NCI-H69 (cell line): Measurements from ENCODE around the gene CFC1.
"Not testable (repeated sequence)": the region's sequence is repeated elsewhere in the genome, so short reads cannot be mapped to it uniquely, and the experiment has no call there.

Experiments
- DNase-seq: peaks from one replicate; lab custom pipeline; 2025; lab: John Stamatoyannopoulos, UW

CFC1 gene

GRCh38 chr2:130583582-130583981 is 15.8 kb downstream of the CFC1 start:
- DNase-seq, result not testable (repeated sequence)

- DNase-seq, result not testable (repeated sequence)
Measured at GRCh38 chr2:130582970-130583369, 16.4 kb downstream of the CFC1 start.

- DNase-seq, result not testable (repeated sequence)
Measured at GRCh38 chr2:130581491-130581890, 17.9 kb downstream of the CFC1 start.

- not testable (repeated sequence) for DNase-seq
Measured at GRCh38 chr2:130579121-130579520, 20.3 kb downstream of the CFC1 start.

DNA sequence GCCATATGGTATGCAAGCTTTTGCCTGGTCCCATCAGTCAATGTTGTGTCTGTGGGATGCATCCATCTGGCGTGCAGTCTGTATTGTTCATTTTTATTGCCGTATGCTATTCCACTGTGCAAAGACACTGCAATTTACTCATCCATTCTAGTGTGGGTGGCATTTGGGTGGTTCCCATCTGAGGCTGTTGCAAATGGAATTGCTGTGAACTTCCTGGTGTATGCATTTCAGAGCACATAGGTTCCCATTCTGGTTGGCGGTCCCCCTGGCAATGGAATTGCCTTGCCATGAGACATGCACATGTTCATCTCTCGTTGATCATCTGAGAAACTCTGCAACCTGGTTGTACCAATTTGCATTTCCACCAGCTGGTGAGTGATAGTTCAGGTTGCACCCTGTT is 21.8 kb downstream of the CFC1 start:
- DNase-seq, result not testable (repeated sequence)

GRCh38 chr2:130576209-130576784 is 23.1 kb downstream of the CFC1 start:
- DNase-seq, result not testable (repeated sequence)

DNA sequence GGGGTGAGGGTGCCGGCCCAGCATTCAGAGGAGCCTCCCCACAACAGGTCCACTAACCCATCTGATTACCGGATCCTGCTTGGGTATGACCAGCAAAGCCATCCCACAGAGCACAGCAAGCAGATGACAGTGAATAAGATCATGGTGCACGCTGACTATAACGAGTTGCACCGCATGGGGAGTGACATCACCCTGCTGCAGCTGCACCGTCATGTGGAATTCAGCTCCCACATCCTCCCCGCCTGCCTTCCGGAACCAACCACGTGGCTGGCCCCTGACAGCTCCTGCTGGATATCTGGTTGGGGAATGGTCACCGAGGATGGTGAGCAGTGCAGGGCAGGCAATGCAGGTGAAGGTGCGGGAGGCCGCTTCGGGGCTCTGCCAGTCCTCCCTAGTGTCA is 25.1 kb downstream of the CFC1 start:
- DNase-seq, result not testable (repeated sequence)

GRCh38 chr2:130571929-130572328 is 27.4 kb downstream of the CFC1 start:
- not testable (repeated sequence) for DNase-seq

DNA sequence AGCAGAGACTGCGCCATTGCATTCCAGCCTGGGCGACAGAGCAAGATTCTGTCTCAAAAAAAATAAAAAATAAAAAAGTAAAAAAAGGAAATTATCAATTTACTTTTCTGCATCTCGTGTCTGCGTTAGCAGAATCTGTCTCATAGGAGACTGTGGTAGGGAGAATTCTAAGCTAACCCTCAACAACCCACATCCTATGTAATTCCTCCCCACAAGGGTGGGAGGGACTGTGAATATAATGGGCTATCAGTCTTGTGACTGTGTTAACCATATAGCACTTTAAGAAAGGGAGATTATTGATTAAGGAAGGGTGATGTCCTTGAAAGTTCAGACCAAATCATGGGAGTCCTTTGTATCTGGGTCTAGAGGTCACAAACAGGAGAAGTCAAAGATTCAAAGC is 33.2 kb downstream of the CFC1 start:
- not testable (repeated sequence) for DNase-seq

DNA sequence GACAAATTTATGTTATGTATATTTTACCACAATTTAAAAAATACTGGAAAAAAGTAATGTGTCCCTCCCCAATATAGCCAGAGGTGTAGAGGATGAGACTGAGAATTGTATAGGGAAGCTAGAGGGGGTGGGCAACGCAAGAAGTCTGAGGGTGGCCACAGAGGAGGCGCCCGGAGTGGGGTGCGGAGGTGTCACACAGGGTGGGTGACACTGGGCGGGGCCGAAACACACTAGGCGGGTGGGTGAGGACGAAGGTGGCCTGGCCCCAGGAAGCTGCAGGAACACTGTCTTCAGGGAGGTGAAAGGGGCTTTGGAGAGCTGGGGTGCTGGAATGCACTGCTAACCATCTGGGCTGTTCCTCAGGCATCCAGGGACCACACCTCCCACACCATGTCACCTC is 42.9 kb downstream of the CFC1 start:
- DNase-seq, result not testable (repeated sequence)

- DNase-seq, result not testable (repeated sequence)
Measured at GRCh38 chr2:130554178-130554577, 45.2 kb downstream of the CFC1 start.

DNA sequence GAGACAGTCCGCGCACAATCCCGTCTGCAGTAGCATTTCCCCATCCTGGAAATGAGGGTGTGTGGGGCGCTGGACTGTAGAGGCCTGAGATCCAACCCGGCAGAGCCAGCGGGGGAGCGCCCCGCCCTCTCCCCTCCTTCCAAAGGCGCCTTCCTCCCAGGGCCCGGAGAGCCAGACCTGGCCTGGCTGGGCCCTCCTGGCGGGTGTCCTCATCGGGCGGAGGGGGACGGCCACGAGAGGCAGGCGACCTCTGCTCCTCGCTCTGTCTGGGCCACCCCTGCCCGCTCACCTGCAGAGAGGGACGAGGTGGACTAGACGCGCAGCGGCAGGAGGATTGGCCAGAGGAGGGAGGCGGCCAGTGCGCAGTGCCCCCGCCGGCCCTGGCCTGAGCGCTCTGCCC is 49.9 kb downstream of the CFC1 start:
- not testable (repeated sequence) for DNase-seq

GRCh38 chr2:130548418-130548817 is 51.0 kb downstream of the CFC1 start:
- not testable (repeated sequence) for DNase-seq

- DNase-seq, result not testable (repeated sequence)
Measured at GRCh38 chr2:130544978-130545377, 54.4 kb downstream of the CFC1 start.

DNA sequence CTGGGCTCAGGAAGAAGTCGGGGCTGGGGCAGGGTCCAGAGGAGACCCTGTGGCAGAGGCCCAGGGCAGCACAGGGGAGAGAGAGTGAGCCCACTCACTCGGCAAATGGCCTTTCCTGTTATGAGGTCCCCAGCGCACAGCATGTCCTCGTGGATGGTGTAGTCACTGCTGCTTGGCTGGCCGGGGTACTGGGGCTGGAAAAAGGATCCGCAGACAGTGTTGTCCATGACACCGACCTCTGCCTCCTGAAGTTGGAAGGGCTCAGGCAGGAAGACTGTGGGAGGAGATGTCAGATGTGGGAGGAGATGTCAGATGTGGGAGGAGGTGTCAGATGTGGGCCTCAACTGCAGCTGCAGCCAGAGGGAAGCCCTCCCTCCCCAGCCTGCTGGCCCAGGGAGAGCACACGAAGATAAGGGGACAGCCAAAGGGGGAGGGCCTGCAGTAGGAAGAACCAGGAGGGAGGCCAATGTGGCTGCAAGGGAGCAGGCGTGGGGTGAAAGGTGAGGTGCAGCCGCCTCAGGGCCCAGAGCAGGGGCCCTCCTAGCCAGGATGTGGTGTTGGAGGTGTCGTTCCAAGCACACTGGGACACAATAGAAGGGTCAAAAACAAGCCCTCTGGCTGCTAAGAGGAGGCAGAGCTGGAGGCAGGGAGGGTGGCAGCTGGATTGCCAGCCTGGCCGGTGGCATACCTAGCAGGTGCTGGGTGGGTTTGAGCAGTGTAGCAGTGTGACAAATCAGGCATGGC is 55.4 kb downstream of the CFC1 start:
- not testable (repeated sequence) for DNase-seq

DNA sequence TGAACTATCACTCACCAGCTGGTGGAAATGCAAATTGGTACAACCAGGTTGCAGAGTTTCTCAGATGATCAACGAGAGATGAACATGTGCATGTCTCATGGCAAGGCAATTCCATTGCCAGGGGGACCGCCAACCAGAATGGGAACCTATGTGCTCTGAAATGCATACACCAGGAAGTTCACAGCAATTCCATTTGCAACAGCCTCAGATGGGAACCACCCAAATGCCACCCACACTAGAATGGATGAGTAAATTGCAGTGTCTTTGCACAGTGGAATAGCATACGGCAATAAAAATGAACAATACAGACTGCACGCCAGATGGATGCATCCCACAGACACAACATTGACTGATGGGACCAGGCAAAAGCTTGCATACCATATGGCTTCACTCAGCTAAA is 56.6 kb downstream of the CFC1 start:
- not testable (repeated sequence) for DNase-seq
